Measurements from ENCODE around the gene ZNF525. TPM values are rescaled to one million over a fixed set of nuclear protein-coding genes. Genes with fewer than 3 reads are reported as not detected.

Gene ZNF525
- total RNA-seq, 4 donors from 2014 or later = 6.4 to 48.2 (median 16.0) TPM

DNA sequence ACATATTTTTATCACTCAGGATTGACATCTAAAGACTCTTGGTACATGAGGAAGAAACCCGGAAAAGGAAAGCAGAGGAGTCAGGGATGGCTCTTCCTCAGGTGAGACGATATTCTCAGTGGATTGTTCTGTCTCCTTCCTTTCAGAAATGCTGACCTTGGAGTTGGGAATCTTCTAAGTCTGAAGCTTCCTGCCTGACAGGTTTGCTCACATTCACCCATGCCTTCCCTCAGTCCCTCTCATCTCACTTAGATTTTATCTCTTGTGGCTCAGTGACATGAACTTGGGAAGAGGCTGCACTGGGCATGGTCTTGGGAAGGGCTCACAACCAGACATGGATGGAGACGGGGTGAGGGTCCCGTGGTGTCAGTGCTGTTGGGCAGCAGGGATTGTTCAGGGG lies 6.7 kb downstream of the ZNF525 start:
- WGBS = 79% methylated on average over 4 of the region's 4 CpGs
- H3K9me3 ChIP-seq = no peaks in the 10 kb centered on the region
- H3K4me3 ChIP-seq = no peak overlapping the region
- H3K27ac ChIP-seq = no peak overlapping the region
- no peak for DNase-seq (ENCODE audit: low spot score in 2 of 2)
- no peaks in the 10 kb centered on the region for H3K27me3 ChIP-seq
- H3K36me3 ChIP-seq = peaks cover 49% of the 10 kb centered on the region
- TF ChIP-seq EP300 (IDR thresholded peaks at IDR 0.05) (no peak), POLR2A (IDR thresholded peaks at IDR 0.05) (no peak), POLR2AphosphoS5 (IDR thresholded peaks at IDR 0.05) (no peak)
- TF ChIP-seq, protein P1, sequence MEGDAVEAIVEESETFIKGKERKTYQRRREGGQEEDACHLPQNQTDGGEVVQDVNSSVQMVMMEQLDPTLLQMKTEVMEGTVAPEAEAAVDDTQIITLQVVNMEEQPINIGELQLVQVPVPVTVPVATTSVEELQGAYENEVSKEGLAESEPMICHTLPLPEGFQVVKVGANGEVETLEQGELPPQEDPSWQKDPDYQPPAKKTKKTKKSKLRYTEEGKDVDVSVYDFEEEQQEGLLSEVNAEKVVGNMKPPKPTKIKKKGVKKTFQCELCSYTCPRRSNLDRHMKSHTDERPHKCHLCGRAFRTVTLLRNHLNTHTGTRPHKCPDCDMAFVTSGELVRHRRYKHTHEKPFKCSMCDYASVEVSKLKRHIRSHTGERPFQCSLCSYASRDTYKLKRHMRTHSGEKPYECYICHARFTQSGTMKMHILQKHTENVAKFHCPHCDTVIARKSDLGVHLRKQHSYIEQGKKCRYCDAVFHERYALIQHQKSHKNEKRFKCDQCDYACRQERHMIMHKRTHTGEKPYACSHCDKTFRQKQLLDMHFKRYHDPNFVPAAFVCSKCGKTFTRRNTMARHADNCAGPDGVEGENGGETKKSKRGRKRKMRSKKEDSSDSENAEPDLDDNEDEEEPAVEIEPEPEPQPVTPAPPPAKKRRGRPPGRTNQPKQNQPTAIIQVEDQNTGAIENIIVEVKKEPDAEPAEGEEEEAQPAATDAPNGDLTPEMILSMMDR (IDR thresholded peaks at IDR 0.05) = no peak
- no peaks in the 10 kb centered on the region for H3K4me1 ChIP-seq

- 71% methylated on average over 3 of the region's 3 CpGs for WGBS
- Histone ChIP-seq H3K4me3 (no peak overlapping the region), H3K9me3 (no peaks in the 10 kb centered on the region), H3K27me3 (no peaks in the 10 kb centered on the region), H3K4me1 (no peaks in the 10 kb centered on the region), H3K27ac (no peak overlapping the region), H3K36me3 (peaks cover 70% of the 10 kb centered on the region)
- TF ChIP-seq EP300 (IDR thresholded peaks at IDR 0.05) (no peak), POLR2A (IDR thresholded peaks at IDR 0.05) (no peak)
- no peak for DNase-seq (ENCODE audit: low spot score in 2 of 2)
These were observed 8.8 kb downstream of the ZNF525 start for GRCh38 chr19:53374288-53374687.

- H3K9me3 ChIP-seq = peaks cover 1% of the 10 kb centered on the region
- peaks cover 74% of the 10 kb centered on the region for H3K36me3 ChIP-seq
- 100% methylated on average over 1 of the region's 1 CpG for WGBS
- no peak for DNase-seq (ENCODE audit: low spot score in 2 of 2)
- no peak overlapping the region for H3K27ac ChIP-seq
- H3K4me3 ChIP-seq = no peak overlapping the region
- TF ChIP-seq, protein P1 (IDR thresholded peaks at IDR 0.05) = no peak
- TF ChIP-seq EP300 (IDR thresholded peaks at IDR 0.05) = no peak
- no peak for TF ChIP-seq POLR2AphosphoS5 (IDR thresholded peaks at IDR 0.05)
- TF ChIP-seq POLR2A (IDR thresholded peaks at IDR 0.05) = no peak
- no peaks in the 10 kb centered on the region for H3K4me1 ChIP-seq
- H3K27me3 ChIP-seq = no peaks in the 10 kb centered on the region
These were observed 9.2 kb downstream of the ZNF525 start for GRCh38 chr19:53374743-53375142.

DNA sequence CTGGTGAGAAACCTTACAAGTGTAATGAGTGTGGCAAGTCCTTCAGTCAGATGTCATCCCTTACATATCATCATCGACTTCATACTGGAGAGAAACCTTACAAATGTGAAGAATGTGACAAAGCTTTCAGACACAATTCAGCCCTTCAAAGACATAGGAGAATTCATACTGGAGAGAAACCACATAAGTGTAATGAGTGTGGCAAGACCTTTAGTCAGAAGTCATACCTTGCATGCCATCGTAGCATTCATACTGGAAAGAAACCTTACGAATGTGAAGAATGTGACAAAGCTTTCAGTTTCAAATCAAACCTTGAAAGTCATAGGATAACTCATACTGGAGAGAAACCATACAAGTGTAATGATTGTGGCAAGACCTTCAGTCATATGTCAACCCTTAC lies 15.9 kb downstream of the ZNF525 start:
- 95% methylated on average over 3 of the region's 3 CpGs for WGBS
- TF ChIP-seq POLR2AphosphoS5 (IDR thresholded peaks at IDR 0.05) (no peak), POLR2A (IDR thresholded peaks at IDR 0.05) (no peak), EP300 (IDR thresholded peaks at IDR 0.05) (no peak)
- TF ChIP-seq, protein P1 (IDR thresholded peaks at IDR 0.05) = no peak
- H3K4me3 ChIP-seq = no peak overlapping the region
- no peak overlapping the region for H3K27ac ChIP-seq
- no peaks in the 10 kb centered on the region for H3K27me3 ChIP-seq
- peaks cover 71% of the 10 kb centered on the region for H3K36me3 ChIP-seq
- DNase-seq (ENCODE audit: low spot score in 2 of 2) = no peak
- peaks cover 36% of the 10 kb centered on the region for H3K9me3 ChIP-seq
- H3K4me1 ChIP-seq = no peaks in the 10 kb centered on the region

DNA sequence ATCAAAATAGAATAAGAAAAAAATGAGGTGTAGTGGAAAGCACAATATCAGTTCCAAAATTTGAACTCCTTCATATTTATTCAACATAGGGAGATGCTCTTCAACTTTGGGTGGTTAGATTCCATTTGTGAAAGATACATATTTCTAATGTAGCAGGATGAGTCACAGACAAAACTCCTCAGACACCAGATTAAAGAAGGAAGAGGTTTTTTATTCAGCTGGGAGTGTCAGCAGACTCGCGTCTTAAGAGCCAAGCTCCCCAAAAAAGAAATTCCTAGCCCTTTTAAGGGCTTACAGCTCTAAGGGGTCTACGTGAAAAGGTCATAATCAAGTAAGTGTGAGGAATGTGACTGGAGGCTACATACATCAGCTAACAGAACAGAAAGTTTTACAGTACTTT lies 22.7 kb downstream of the ZNF525 start:
- Histone ChIP-seq H3K27ac (no peak overlapping the region), H3K27me3 (no peaks in the 10 kb centered on the region), H3K9me3 (peaks cover 20% of the 10 kb centered on the region), H3K4me1 (no peaks in the 10 kb centered on the region), H3K36me3 (peaks cover 18% of the 10 kb centered on the region), H3K4me3 (no peak overlapping the region)
- no peak for TF ChIP-seq POLR2AphosphoS5 (IDR thresholded peaks at IDR 0.05)
- no peak for TF ChIP-seq POLR2A (IDR thresholded peaks at IDR 0.05)
- no peak for TF ChIP-seq EP300 (IDR thresholded peaks at IDR 0.05)
- TF ChIP-seq, protein P1 (IDR thresholded peaks at IDR 0.05) = no peak
- WGBS = 53% methylated on average over 3 of the region's 3 CpGs
- no peak for DNase-seq (ENCODE audit: low spot score in 2 of 2)

DNA sequence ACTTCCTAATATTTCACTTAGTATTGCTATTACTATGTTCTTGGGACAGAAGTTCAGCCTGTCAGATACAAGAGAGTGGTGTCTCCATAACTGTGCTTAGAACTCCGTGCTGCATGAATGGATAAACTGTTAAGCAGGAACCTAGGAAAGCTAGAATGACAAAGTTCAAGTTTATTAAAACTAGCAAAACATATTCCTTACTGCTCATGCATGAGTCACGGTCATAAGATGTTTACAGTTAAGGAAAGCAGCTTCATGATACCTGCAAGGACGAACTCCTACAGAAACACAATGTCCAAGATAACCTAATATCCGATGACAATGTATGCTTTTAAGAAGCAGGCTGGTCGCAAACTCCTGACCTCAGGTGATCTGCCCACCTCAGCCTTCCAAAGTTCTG lies 23.4 kb downstream of the ZNF525 start:
- H3K36me3 ChIP-seq = peaks cover 17% of the 10 kb centered on the region
- no peak overlapping the region for H3K27ac ChIP-seq
- no peaks in the 10 kb centered on the region for H3K27me3 ChIP-seq
- DNase-seq (ENCODE audit: low spot score in 2 of 2) = no peak
- no peak overlapping the region for H3K4me3 ChIP-seq
- H3K4me1 ChIP-seq = peaks cover under 1% of the 10 kb centered on the region
- WGBS = 91% methylated on average over 5 of the region's 5 CpGs
- no peak for TF ChIP-seq POLR2AphosphoS5 (IDR thresholded peaks at IDR 0.05)
- TF ChIP-seq POLR2A (IDR thresholded peaks at IDR 0.05) = no peak
- TF ChIP-seq, protein P1 (IDR thresholded peaks at IDR 0.05) = no peak
- TF ChIP-seq EP300 (IDR thresholded peaks at IDR 0.05) = no peak
- H3K9me3 ChIP-seq = peaks cover 20% of the 10 kb centered on the region
